ENCODE data around the gene MNX1. TPM values are rescaled to one million over a fixed set of nuclear protein-coding genes. Genes with fewer than 3 reads are reported as not detected.

The MNX1 gene
- total and polyA plus RNA-seq, 9 of the 15 experiments (the other 6 are each of a cell fraction or from before 2014, with no cell fraction given), result 0.15 to 8.0 (median 1.4) TPM

GRCh38 chr7:157000741-157001653 is 9.5 kb downstream of the MNX1 start (continued):
- TF ChIP-seq ATF4 (CRISPR knock-in tag; IDR thresholded peaks at IDR 0.05), result peak; percentile 38; the same call in 1 of the 2 replicates
- 0 out of 2 replicates have a peak, but pooled peaks have one; percentile 16 for TF ChIP-seq DMBX1 (CRISPR knock-in tag; IDR thresholded peaks at IDR 0.05; ENCODE audit: borderline replicate concordance)
- TF ChIP-seq RBM39 (optimal IDR thresholded peaks at IDR 0.05; ENCODE audit: low read depth, low read length), result no peak
- 0 out of 2 replicates have a peak, but pooled peaks have one; percentile 11 for TF ChIP-seq ZBTB26 (CRISPR knock-in tag; IDR thresholded peaks at IDR 0.05)
- TF ChIP-seq ARNT (IDR thresholded peaks at IDR 0.05), result peak in 1 of 2 experiments; percentile 43; a peak in 1 of 4 replicates
- TF ChIP-seq NR2C2 (CRISPR knock-in tag; IDR thresholded peaks at IDR 0.05), result no peak
- peak; percentile 9; the same call in 1 of the 2 replicates for TF ChIP-seq NR2C2 (tag; IDR thresholded peaks at IDR 0.05)
- peak; percentile 29; the same call in 1 of the 2 replicates for TF ChIP-seq GABPA (tag; conservative IDR thresholded peaks at IDR 0.05; ENCODE audit: low read depth)
- TF ChIP-seq NBN (IDR thresholded peaks at IDR 0.05; ENCODE audit: low read depth), result 0 out of 2 replicates have a peak, but pooled peaks have one; percentile 71
- peak; percentile 51; the same call in 1 of the 2 replicates for TF ChIP-seq ATF7 (IDR thresholded peaks at IDR 0.05)
- no peak for TF ChIP-seq CUX1 (CRISPR knock-in tag; IDR thresholded peaks at IDR 0.05)
- TF ChIP-seq MYC (IDR thresholded peaks at IDR 0.05; ENCODE audit: low read depth, low read length), result peak; percentile 73; the same call in 1 of the 2 replicates
- TF ChIP-seq MYC (CRISPR knock-in tag; IDR thresholded peaks at IDR 0.05; ENCODE audit: borderline replicate concordance, low read depth), result no peak; the same call in 1 of the 2 replicates
- TF ChIP-seq CBFA2T3 (IDR thresholded peaks at IDR 0.05), result no peak
- TF ChIP-seq ATF2 (CRISPR knock-in tag; IDR thresholded peaks at IDR 0.05), result no peak
- no peak for TF ChIP-seq ZNF384 (IDR thresholded peaks at IDR 0.05; ENCODE audit: low read depth, low read length)
- no peak for TF ChIP-seq MAX (CRISPR knock-in tag; IDR thresholded peaks at IDR 0.05)
- no peak for TF ChIP-seq NRF1 (conservative IDR thresholded peaks at IDR 0.05 in 1 of 2, IDR thresholded peaks at IDR 0.05 in 1 of 2)
